ENCODE measurements around the gene EHMT1. TPM values are rescaled to one million over a fixed set of nuclear protein-coding genes. Genes with fewer than 3 reads are reported as not detected.
"Not testable (repeated sequence)": the region's sequence is repeated elsewhere in the genome, so short reads cannot be mapped to it uniquely, and the experiment has no call there.

EHMT1 gene
- total RNA-seq, 1 donor from 2014 or later, result 59.9 TPM

GRCh38 chr9:137873408-137873807 lies 254.6 kb downstream of the EHMT1 start:
- H3K36me3 ChIP-seq (ENCODE audit: control insufficient read depth, insufficient read depth, low read length), result no peaks in the 10 kb centered on the region
- H3K27me3 ChIP-seq (ENCODE audit: control insufficient read depth, insufficient read depth, low read length), result peaks cover 17% of the 10 kb centered on the region
- no peak for DNase-seq (ENCODE audit: low read depth)
- no peak overlapping the region for H3K4me3 ChIP-seq (ENCODE audit: low read depth, low read length)
- no peak for TF ChIP-seq CTCF (IDR thresholded peaks at IDR 0.05; ENCODE audit: insufficient read depth, low read length, poor library complexity, severe bottlenecking)

GRCh38 chr9:137873858-137874362 lies 255.1 kb downstream of the EHMT1 start:
- peaks cover 22% of the 10 kb centered on the region for H3K27me3 ChIP-seq (ENCODE audit: control insufficient read depth, insufficient read depth, low read length)
- no peaks in the 10 kb centered on the region for H3K36me3 ChIP-seq (ENCODE audit: control insufficient read depth, insufficient read depth, low read length)
- DNase-seq (ENCODE audit: low read depth), result no peak
- H3K4me3 ChIP-seq (ENCODE audit: low read depth, low read length), result no peak overlapping the region
- no peak for TF ChIP-seq CTCF (IDR thresholded peaks at IDR 0.05; ENCODE audit: insufficient read depth, low read length, poor library complexity, severe bottlenecking)

- no peak overlapping the region for H3K4me3 ChIP-seq (ENCODE audit: low read depth, low read length)
- peaks cover 30% of the 10 kb centered on the region for H3K27me3 ChIP-seq (ENCODE audit: control insufficient read depth, insufficient read depth, low read length)
- no peaks in the 10 kb centered on the region for H3K36me3 ChIP-seq (ENCODE audit: control insufficient read depth, insufficient read depth, low read length)
- no peak for TF ChIP-seq CTCF (IDR thresholded peaks at IDR 0.05; ENCODE audit: insufficient read depth, low read length, poor library complexity, severe bottlenecking)
- DNase-seq (ENCODE audit: low read depth), result no peak
Observed at GRCh38 chr9:137875354-137875753, 256.5 kb downstream of the EHMT1 start.

- DNase-seq (ENCODE audit: low read depth), result no peak
- H3K36me3 ChIP-seq (ENCODE audit: control insufficient read depth, insufficient read depth, low read length), result no peaks in the 10 kb centered on the region
- no peak overlapping the region for H3K4me3 ChIP-seq (ENCODE audit: low read depth, low read length)
- H3K27me3 ChIP-seq (ENCODE audit: control insufficient read depth, insufficient read depth, low read length), result peaks cover 30% of the 10 kb centered on the region
- no peak for TF ChIP-seq CTCF (IDR thresholded peaks at IDR 0.05; ENCODE audit: insufficient read depth, low read length, poor library complexity, severe bottlenecking)
Observed at GRCh38 chr9:137875846-137876245, 257.0 kb downstream of the EHMT1 start.

- H3K27me3 ChIP-seq (ENCODE audit: control insufficient read depth, insufficient read depth, low read length), result peaks cover 30% of the 10 kb centered on the region
- no peak overlapping the region for H3K4me3 ChIP-seq (ENCODE audit: low read depth, low read length)
- H3K36me3 ChIP-seq (ENCODE audit: control insufficient read depth, insufficient read depth, low read length), result no peaks in the 10 kb centered on the region
- DNase-seq (ENCODE audit: low read depth), result no peak
- no peak for TF ChIP-seq CTCF (IDR thresholded peaks at IDR 0.05; ENCODE audit: insufficient read depth, low read length, poor library complexity, severe bottlenecking)
Observed at GRCh38 chr9:137876269-137876668, 257.5 kb downstream of the EHMT1 start.

- H3K36me3 ChIP-seq (ENCODE audit: control insufficient read depth, insufficient read depth, low read length), result no peaks in the 10 kb centered on the region
- DNase-seq (ENCODE audit: low read depth), result no peak
- peaks cover 30% of the 10 kb centered on the region for H3K27me3 ChIP-seq (ENCODE audit: control insufficient read depth, insufficient read depth, low read length)
- no peak for TF ChIP-seq CTCF (IDR thresholded peaks at IDR 0.05; ENCODE audit: insufficient read depth, low read length, poor library complexity, severe bottlenecking)
- no peak overlapping the region for H3K4me3 ChIP-seq (ENCODE audit: low read depth, low read length)
Observed at GRCh38 chr9:137876781-137877386, 258.1 kb downstream of the EHMT1 start.

GRCh38 chr9:137877506-137878122 lies 258.8 kb downstream of the EHMT1 start, which contains the start of gene CACNA1B:
Gene CACNA1B (plus strand): TSS chr9:137877782. CDS start chr9:137877934, 152 bp downstream.
- peak within 1 kb of the TSS; percentile 17 for H3K4me3 ChIP-seq (ENCODE audit: low read depth, low read length)
- peaks cover 30% of the 10 kb centered on the region for H3K27me3 ChIP-seq (ENCODE audit: control insufficient read depth, insufficient read depth, low read length)
- H3K36me3 ChIP-seq (ENCODE audit: control insufficient read depth, insufficient read depth, low read length); DNase-seq (ENCODE audit: low read depth): not testable (repeated sequence)

Measured in kidney epithelial cell (primary cell).